NCI-H774 (cell line): ENCODE results near the gene MRGPRX3.

ENCODE experiments used
- DNase-seq: peaks from one replicate; lab custom pipeline; 2025; lab: John Stamatoyannopoulos, UW

MRGPRX3 gene

GRCh38 chr11:18168372-18168771 is 36.0 kb downstream of the MRGPRX3 start:
- no peak for DNase-seq

GRCh38 chr11:18171377-18172000 is 39.1 kb downstream of the MRGPRX3 start:
- no peak for DNase-seq

GRCh38 chr11:18172666-18173065 is 40.3 kb downstream of the MRGPRX3 start, which contains the start of gene MRGPRX4:
MRGPRX4 (plus strand) TSS chr11:18172837; CDS start chr11:18173257, 420 bp downstream.
- DNase-seq = no peak

GRCh38 chr11:18173225-18173866 is 41.0 kb downstream of the MRGPRX3 start:
- DNase-seq = no peak
